ENCODE measurements around the gene TRIM15. TPM values are rescaled to one million over a fixed set of nuclear protein-coding genes. Genes with fewer than 3 reads are reported as not detected.

The TRIM15 gene
- total RNA-seq, 1 donor from 2014 or later = 0.92 TPM

DNA sequence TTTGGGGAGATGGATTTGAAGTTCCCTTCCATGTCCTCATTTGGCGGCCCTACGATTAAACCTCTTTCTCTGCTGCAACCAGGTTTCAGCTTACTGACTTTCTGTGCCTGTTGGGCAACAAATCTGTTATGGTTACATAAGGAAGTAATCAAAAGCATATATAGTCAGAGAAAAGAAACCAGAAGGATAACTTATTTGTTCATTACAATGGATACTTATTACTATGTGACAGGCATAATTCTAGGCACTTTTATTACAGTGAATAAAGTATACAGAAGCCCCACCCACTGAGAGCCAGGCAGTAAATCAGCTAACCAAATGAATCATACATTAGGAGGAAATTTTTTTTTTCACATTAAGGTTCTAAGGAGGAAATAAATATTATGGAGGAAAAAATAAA lies 40.8 kb upstream of the TRIM15 start:
- no peaks in the 10 kb centered on the region for H3K9me3 Mint-ChIP-seq
- DNase-seq (ENCODE audit: extremely low spot score, unreplicated experiment) = no peak
- no peaks in the 10 kb centered on the region for H3K4me1 Mint-ChIP-seq (ENCODE audit: unreplicated experiment)
- H3K27me3 Mint-ChIP-seq = peaks cover 83% of the 10 kb centered on the region
- no peak overlapping the region for H3K4me3 Mint-ChIP-seq
- H3K36me3 Mint-ChIP-seq = no peaks in the 10 kb centered on the region
- peak overlapping the region; percentile 12 for H3K27ac Mint-ChIP-seq
- TF ChIP-seq, protein P1, sequence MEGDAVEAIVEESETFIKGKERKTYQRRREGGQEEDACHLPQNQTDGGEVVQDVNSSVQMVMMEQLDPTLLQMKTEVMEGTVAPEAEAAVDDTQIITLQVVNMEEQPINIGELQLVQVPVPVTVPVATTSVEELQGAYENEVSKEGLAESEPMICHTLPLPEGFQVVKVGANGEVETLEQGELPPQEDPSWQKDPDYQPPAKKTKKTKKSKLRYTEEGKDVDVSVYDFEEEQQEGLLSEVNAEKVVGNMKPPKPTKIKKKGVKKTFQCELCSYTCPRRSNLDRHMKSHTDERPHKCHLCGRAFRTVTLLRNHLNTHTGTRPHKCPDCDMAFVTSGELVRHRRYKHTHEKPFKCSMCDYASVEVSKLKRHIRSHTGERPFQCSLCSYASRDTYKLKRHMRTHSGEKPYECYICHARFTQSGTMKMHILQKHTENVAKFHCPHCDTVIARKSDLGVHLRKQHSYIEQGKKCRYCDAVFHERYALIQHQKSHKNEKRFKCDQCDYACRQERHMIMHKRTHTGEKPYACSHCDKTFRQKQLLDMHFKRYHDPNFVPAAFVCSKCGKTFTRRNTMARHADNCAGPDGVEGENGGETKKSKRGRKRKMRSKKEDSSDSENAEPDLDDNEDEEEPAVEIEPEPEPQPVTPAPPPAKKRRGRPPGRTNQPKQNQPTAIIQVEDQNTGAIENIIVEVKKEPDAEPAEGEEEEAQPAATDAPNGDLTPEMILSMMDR (conservative IDR thresholded peaks at IDR 0.05) = no peak

- no peak for DNase-seq (ENCODE audit: extremely low spot score, unreplicated experiment)
- H3K4me1 Mint-ChIP-seq (ENCODE audit: unreplicated experiment) = peaks cover 5% of the 10 kb centered on the region
- TF ChIP-seq, protein P1 (conservative IDR thresholded peaks at IDR 0.05) = no peak
These were observed 35.9 kb upstream of the TRIM15 start for GRCh38 chr6:30127238-30128093.

DNA sequence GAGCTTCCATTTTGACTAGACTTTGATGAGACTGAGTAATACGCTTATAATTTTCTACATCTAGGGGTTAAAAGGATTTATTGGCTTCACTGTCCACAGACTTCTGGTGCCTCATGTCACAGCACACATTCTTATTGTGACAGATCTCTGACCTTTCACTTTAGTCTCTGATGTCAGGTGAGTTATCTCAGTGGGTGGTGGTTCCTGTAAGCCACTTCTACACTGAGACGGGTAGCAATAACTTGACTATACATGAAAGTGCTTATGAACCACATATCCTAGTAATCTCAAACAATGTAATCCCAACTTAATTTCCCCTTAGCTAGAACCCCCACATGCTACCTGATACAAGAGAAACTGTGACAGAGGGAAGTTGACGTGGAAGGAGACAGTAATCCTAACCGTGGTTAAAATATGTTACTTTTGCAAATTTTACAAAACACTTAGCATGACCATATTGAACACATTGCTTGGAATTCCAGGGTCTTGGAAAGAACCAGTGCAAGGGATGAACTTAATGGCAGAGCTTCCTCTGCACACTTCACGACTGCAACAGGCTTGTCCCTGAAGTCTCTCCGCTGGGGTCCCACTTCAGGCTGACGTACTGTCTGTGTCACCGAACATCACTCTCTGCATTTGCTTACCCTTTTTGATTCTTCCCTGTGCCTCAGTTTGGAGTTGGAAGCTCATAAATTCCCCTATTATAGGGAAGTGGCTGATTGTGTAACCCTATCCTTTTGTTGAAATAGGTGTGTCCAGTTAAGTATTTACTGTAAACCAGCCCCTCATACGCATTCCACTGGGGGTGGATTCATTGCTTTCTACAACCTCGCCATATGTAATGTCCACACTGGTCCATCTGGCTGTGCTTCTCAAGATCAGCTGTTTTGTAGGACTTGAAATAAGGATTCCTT lies 33.8 kb upstream of the TRIM15 start:
- peaks cover 95% of the 10 kb centered on the region for H3K27me3 Mint-ChIP-seq
- no peak for DNase-seq (ENCODE audit: extremely low spot score, unreplicated experiment)
- TF ChIP-seq, protein P1 (conservative IDR thresholded peaks at IDR 0.05) = no peak
- H3K36me3 Mint-ChIP-seq = no peaks in the 10 kb centered on the region
- peak overlapping the region; percentile 11 for H3K4me3 Mint-ChIP-seq
- H3K9me3 Mint-ChIP-seq = no peaks in the 10 kb centered on the region
- H3K27ac Mint-ChIP-seq = peak overlapping the region; percentile 28
- H3K4me1 Mint-ChIP-seq (ENCODE audit: unreplicated experiment) = peaks cover 5% of the 10 kb centered on the region

More at GRCh38 chr6:30127238-30128093, 35.9 kb upstream of the TRIM15 start:
- Mint-ChIP-seq H3K36me3 (no peaks in the 10 kb centered on the region), H3K4me3 (peak overlapping the region; percentile 65), H3K27me3 (peaks cover 94% of the 10 kb centered on the region), H3K9me3 (no peaks in the 10 kb centered on the region), H3K27ac (peak overlapping the region; percentile 12)

DNA sequence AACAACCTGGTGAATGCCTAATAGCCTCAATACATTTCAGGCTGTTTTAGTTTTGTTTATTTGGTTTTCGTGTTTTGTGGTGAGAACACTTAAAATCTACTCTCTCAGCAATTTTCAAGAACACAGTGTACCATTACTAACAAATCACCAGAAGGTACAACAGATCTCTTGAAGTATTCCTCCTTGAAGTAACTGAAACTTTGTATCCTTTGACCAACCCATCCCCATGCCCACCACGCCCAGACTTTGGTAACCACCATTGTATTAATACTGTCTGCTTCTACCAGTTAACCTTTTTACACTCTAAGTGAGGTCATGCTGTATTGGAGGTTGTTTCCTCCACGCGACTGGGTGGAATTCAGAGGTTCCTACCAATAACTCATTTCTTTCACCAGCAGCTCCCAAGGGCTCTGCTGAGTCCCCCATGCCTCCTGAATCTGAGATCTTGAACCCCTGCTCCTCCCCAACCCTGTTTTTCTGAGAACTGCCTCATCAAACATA lies 33.1 kb upstream of the TRIM15 start:
- Mint-ChIP-seq H3K4me3 (no peak overlapping the region), H3K9me3 (no peaks in the 10 kb centered on the region), H3K27me3 (peaks cover 90% of the 10 kb centered on the region), H3K27ac (no peak overlapping the region), H3K36me3 (no peaks in the 10 kb centered on the region), H3K4me1 (ENCODE audit: unreplicated experiment) (peaks cover 5% of the 10 kb centered on the region)
- no peak for DNase-seq (ENCODE audit: extremely low spot score, unreplicated experiment)
- TF ChIP-seq, protein P1 (conservative IDR thresholded peaks at IDR 0.05) = no peak
